Tibial nerve (tissue), 4 donors: ENCODE measurements around the gene GRIP2. TPM values are rescaled to one million over a fixed set of nuclear protein-coding genes. Genes with fewer than 3 reads are reported as not detected.
A peak's percentile ranks its signal among the peaks of the same experiment; 100 is the strongest.

Experiments used
- DNase-seq, 2 donors: peaks; one replicate each; pipeline ENCODE4 v3.0.0-alpha.2; 2019; ENCODE audit warnings: low spot score in 2 of 2
- H3K27ac ChIP-seq, 4 donors: fragments of 200-600 bp; sonication (generic) in 3 of 4; one replicate each; pipeline ENCODE4 v1.5.1; 2017 to 2019; ENCODE audit warnings: mild to moderate bottlenecking in 1 of 4
- H3K27me3 ChIP-seq, 2 donors: fragments of 200-600 bp; sonication (generic) in 1 of 2; one replicate each; pipeline versions ENCODE4 v1.5.1 to v1.6.0; 2017 to 2019
- H3K36me3 ChIP-seq, 3 donors: fragments of 200-600 bp; sonication (generic); one replicate each; pipeline ENCODE4 v1.5.1; 2018 to 2019
- H3K4me1 ChIP-seq, 4 donors: fragments of 200-600 bp; sonication (generic) in 3 of 4; one replicate each; pipeline ENCODE4 v1.5.1; 2017 to 2019
- H3K4me3 ChIP-seq, 4 donors: fragments of 200-600 bp; sonication (generic) in 3 of 4; one replicate each; pipeline ENCODE4 v1.5.1; 2017 to 2019; ENCODE audit warnings: mild to moderate bottlenecking in 1 of 4, moderate library complexity in 1 of 4
- H3K9me3 ChIP-seq, 4 donors: fragments of 200-600 bp; sonication (generic) in 3 of 4; one replicate each; pipeline ENCODE4 v1.5.1; 2017 to 2019
- CTCF ChIP-seq, 5 experiments: fragments of 200-600 bp in 3 of 5; fragments of 450-650 bp in 2 of 5; sonication (generic) in 3 of 5; IDR thresholded peaks; one replicate each; pipeline ENCODE4 v1.5.1; 2016 to 2019; ENCODE audit warnings: antibody characterized with exemption in 5 of 5, mild to moderate bottlenecking in 3 of 5, moderate library complexity in 2 of 5
- EP300 ChIP-seq, 2 donors: sonication (generic); formaldehyde crosslinking; IDR thresholded peaks; one replicate each; pipeline ENCODE4 v1.6.1; 2017; ENCODE audit warnings: antibody characterized with exemption in 2 of 2, mild to moderate bottlenecking in 1 of 2
- POLR2A ChIP-seq, 2 donors: fragments of 450-650 bp; IDR thresholded peaks; one replicate each; pipeline ENCODE4 v1.6.1; 2017; ENCODE audit warnings: antibody characterized with exemption in 2 of 2, mild to moderate bottlenecking in 2 of 2, moderate library complexity in 2 of 2
- WGBS, 2 donors: methylation state at CpG; one replicate each; pipeline ENCODE4 v1.1.5; 2018; 5-methylcytosine and 5-hydroxymethylcytosine counted together
- total RNA-seq, 4 donors: library from RNA; depleted of rRNA; stranded (reverse); fragments of >200 nt; gene quantifications; one replicate each; pipeline ENCODE4 v1.1.0, GENCODE V29; 2016

Gene GRIP2
- total RNA-seq, 4 donors from 2014 or later: 0.21 to 1.5 (median 0.99) TPM

GRCh38 chr3:14550181-14550580, 10.0 kb upstream of the GRIP2 start:
- H3K9me3 ChIP-seq: no peaks in the 10 kb centered on the region
- H3K4me1 ChIP-seq: peaks cover 0 to 11% (median 0%) of the 10 kb centered on the region in 4 donors
- DNase-seq: no peak
- peaks cover 0 to 9% of the 10 kb centered on the region in 2 donors for H3K27me3 ChIP-seq
- no peaks in the 10 kb centered on the region for H3K36me3 ChIP-seq
- 95 to 98% methylated on average over 4 to 6 of the region's 6 CpGs for WGBS, 2 donors
- H3K27ac ChIP-seq: no peak overlapping the region
- no peak overlapping the region for H3K4me3 ChIP-seq
- TF ChIP-seq EP300 (IDR thresholded peaks at IDR 0.05) (no peak), CTCF (IDR thresholded peaks at IDR 0.05) (no peak), POLR2A (IDR thresholded peaks at IDR 0.05) (no peak)

- no peak overlapping the region for H3K4me3 ChIP-seq
- TF ChIP-seq EP300 (IDR thresholded peaks at IDR 0.05): no peak
- no peak for TF ChIP-seq CTCF (IDR thresholded peaks at IDR 0.05)
- no peak for TF ChIP-seq POLR2A (IDR thresholded peaks at IDR 0.05)
- no peaks in the 10 kb centered on the region for H3K9me3 ChIP-seq
- DNase-seq: no peak
- peaks cover 0 to 9% of the 10 kb centered on the region in 2 donors for H3K27me3 ChIP-seq
- WGBS, 2 donors: 59 to 72% methylated on average over 8 of the region's 8 CpGs
- H3K4me1 ChIP-seq: peaks cover 0 to 11% (median 0%) of the 10 kb centered on the region in 4 donors
- no peak overlapping the region for H3K27ac ChIP-seq
- no peaks in the 10 kb centered on the region for H3K36me3 ChIP-seq
These were observed 9.2 kb upstream of the GRIP2 start for GRCh38 chr3:14549256-14549919.

GRCh38 chr3:14548321-14548729, 8.2 kb upstream of the GRIP2 start:
- peak; percentile 52 to 77 for DNase-seq
- Histone ChIP-seq H3K27me3 (peaks cover 0 to 9% of the 10 kb centered on the region in 2 donors), H3K27ac (no peak overlapping the region), H3K4me3 (no peak overlapping the region), H3K4me1 (peaks cover 0 to 11% (median 0%) of the 10 kb centered on the region in 4 donors), H3K36me3 (no peaks in the 10 kb centered on the region), H3K9me3 (no peaks in the 10 kb centered on the region)
- 8 to 11% methylated on average over 8 to 12 of the region's 12 CpGs for WGBS, 2 donors
- TF ChIP-seq CTCF (IDR thresholded peaks at IDR 0.05) (peak; percentile 58 to 82 (median 60)), POLR2A (IDR thresholded peaks at IDR 0.05) (no peak), EP300 (IDR thresholded peaks at IDR 0.05) (no peak)

- Histone ChIP-seq H3K4me1 (peaks cover 0 to 11% (median 0%) of the 10 kb centered on the region in 4 donors), H3K36me3 (no peaks in the 10 kb centered on the region), H3K27me3 (peaks cover 0 to 9% of the 10 kb centered on the region in 2 donors), H3K4me3 (no peak overlapping the region), H3K9me3 (no peaks in the 10 kb centered on the region), H3K27ac (no peak overlapping the region)
- TF ChIP-seq CTCF (IDR thresholded peaks at IDR 0.05): no peak
- TF ChIP-seq EP300 (IDR thresholded peaks at IDR 0.05): no peak
- DNase-seq: no peak
- WGBS, 2 donors: 61 to 77% methylated on average over 2 of the region's 2 CpGs
These were observed 7.6 kb upstream of the GRIP2 start for GRCh38 chr3:14547693-14548092.

GRCh38 chr3:14546041-14546440, 5.9 kb upstream of the GRIP2 start:
- Histone ChIP-seq H3K27ac (no peak overlapping the region), H3K9me3 (no peaks in the 10 kb centered on the region), H3K27me3 (peaks cover 0 to 9% of the 10 kb centered on the region in 2 donors), H3K4me1 (peaks cover 0 to 11% (median 0%) of the 10 kb centered on the region in 4 donors), H3K36me3 (no peaks in the 10 kb centered on the region), H3K4me3 (no peak overlapping the region)
- TF ChIP-seq EP300 (IDR thresholded peaks at IDR 0.05) (no peak), CTCF (IDR thresholded peaks at IDR 0.05) (no peak), POLR2A (IDR thresholded peaks at IDR 0.05) (no peak)
- WGBS, 2 donors: 70 to 74% methylated on average over 9 of the region's 9 CpGs
- DNase-seq: no peak
